Activated CD4-positive, alpha-beta T cell treated with anti-CD3 and anti-CD28 coated beads, Interleukin-2, amount 10 ng/mL, durations not matched to agents 7 days and 5 days (primary cell): Measurements from ENCODE around the gene SPATS2. TPM values are rescaled to one million over a fixed set of nuclear protein-coding genes. Genes with fewer than 3 reads are reported as not detected.

ENCODE experiments used
- CTCF ChIA-PET: fragments of 350-600 bp; sonication (Branson Sonifier 250); formaldehyde crosslinking; loops from one replicate; lab custom pipeline; 2021; ENCODE audit warnings: antibody characterized with exemption; lab: Charles Lee
- POLR2A ChIA-PET: fragments of 350-600 bp; sonication (Branson Sonifier 250); formaldehyde crosslinking; loops from one replicate; lab custom pipeline; 2021; ENCODE audit warnings: antibody characterized with exemption; lab: Charles Lee
- DNase-seq: peaks from one replicate; pipeline ENCODE4 v3.0.0-alpha.2; 2020
- H3K27ac Mint-ChIP-seq: one replicate; pipeline ENCODE4 v1.8.0; 2021; ENCODE audit warnings: mild to moderate bottlenecking, moderate library complexity, mixed read lengths
- H3K27me3 Mint-ChIP-seq: one replicate; pipeline ENCODE4 v1.8.0; 2021; ENCODE audit warnings: mixed read lengths
- H3K36me3 Mint-ChIP-seq: one replicate; pipeline ENCODE4 v1.8.0; 2021; ENCODE audit warnings: low read depth, mixed read lengths
- H3K4me1 Mint-ChIP-seq: one replicate; pipeline ENCODE4 v1.8.0; 2021; ENCODE audit warnings: mixed read lengths
- H3K4me3 Mint-ChIP-seq: one replicate; pipeline ENCODE4 v1.8.0; 2021; ENCODE audit warnings: mild to moderate bottlenecking, moderate library complexity, mixed read lengths
- H3K9me3 Mint-ChIP-seq: one replicate; pipeline ENCODE4 v1.8.0; 2021; ENCODE audit warnings: mixed read lengths
- total RNA-seq, 2 experiments: library from RNA; stranded (reverse); gene quantifications; one replicate each; pipeline ENCODE4 v1.2.3, GENCODE V29; 2021

The SPATS2 gene
- total RNA-seq, 2 experiments from 2014 or later = 12.8 to 20.3 TPM

- peak overlapping the region; percentile 27 for H3K4me3 Mint-ChIP-seq
- H3K4me1 Mint-ChIP-seq = peaks cover 29% of the 10 kb centered on the region
- H3K27ac Mint-ChIP-seq = no peak overlapping the region
- POLR2A ChIA-PET = no interaction called here
- H3K9me3 Mint-ChIP-seq = no peaks in the 10 kb centered on the region
- CTCF ChIA-PET = interaction anchor here (0.6 to 1.1 kb wide), 2 partner anchors 104 to 189 kb away, joined by 3 read pairs; no protein-coding TSS in a partner anchor
- no peak for DNase-seq
- peaks cover 44% of the 10 kb centered on the region for H3K27me3 Mint-ChIP-seq
- H3K36me3 Mint-ChIP-seq = no peaks in the 10 kb centered on the region
These were observed 169.3 kb downstream of the SPATS2 start for GRCh38 chr12:49536526-49537071.

GRCh38 chr12:49537231-49537751, 170.0 kb downstream of the SPATS2 start:
- Mint-ChIP-seq H3K4me3 (peak overlapping the region; percentile 69), H3K4me1 (peaks cover 31% of the 10 kb centered on the region), H3K27ac (no peak overlapping the region), H3K36me3 (no peaks in the 10 kb centered on the region), H3K27me3 (peaks cover 44% of the 10 kb centered on the region), H3K9me3 (no peaks in the 10 kb centered on the region)
- DNase-seq = no peak
- POLR2A ChIA-PET = interaction anchor here (0.6 kb wide), 1 partner anchor 85 kb away, joined by 5 read pairs; no protein-coding TSS in a partner anchor
- CTCF ChIA-PET = interaction anchor here (0.6 to 1.1 kb wide), 5 partner anchors 12 to 667 kb away, joined by 3 read pairs; no protein-coding TSS in a partner anchor

- DNase-seq = no peak
- Mint-ChIP-seq H3K9me3 (no peaks in the 10 kb centered on the region), H3K4me3 (peak overlapping the region; percentile 69), H3K27ac (no peak overlapping the region), H3K27me3 (peaks cover 44% of the 10 kb centered on the region), H3K4me1 (peaks cover 35% of the 10 kb centered on the region), H3K36me3 (no peaks in the 10 kb centered on the region)
- ChIA-PET POLR2A (interaction anchor here (0.6 kb wide), 1 partner anchor 84 kb away, joined by 5 read pairs; no protein-coding TSS in a partner anchor), CTCF (interaction anchor here (0.6 to 1.2 kb wide), 7 partner anchors 11 to 666 kb away, joined by 3 read pairs; no protein-coding TSS in a partner anchor)
These were observed 170.7 kb downstream of the SPATS2 start for GRCh38 chr12:49537752-49538509.

GRCh38 chr12:49538510-49539403, 171.5 kb downstream of the SPATS2 start, which contains the start of gene KCNH3:
KCNH3 (plus strand) TSS chr12:49539030; CDS start chr12:49539417, 387 bp downstream.
- H3K9me3 Mint-ChIP-seq = no peaks in the 10 kb centered on the region
- peaks cover 44% of the 10 kb centered on the region for H3K27me3 Mint-ChIP-seq
- H3K36me3 Mint-ChIP-seq = no peaks in the 10 kb centered on the region
- POLR2A ChIA-PET = no interaction called here
- CTCF ChIA-PET = interaction anchor here (0.6 to 1.4 kb wide), 4 partner anchors 13 to 306 kb away, joined by 3 to 4 read pairs (median 3); no protein-coding TSS in a partner anchor
- H3K4me1 Mint-ChIP-seq = peaks cover 38% of the 10 kb centered on the region
- peak; percentile 94 for DNase-seq
- peak within 1 kb of the TSS; percentile 67 for H3K4me3 Mint-ChIP-seq
- H3K27ac Mint-ChIP-seq = no peak within 1 kb of the TSS

- no peak overlapping the region for H3K27ac Mint-ChIP-seq
- POLR2A ChIA-PET = no interaction called here
These were observed 172.4 kb downstream of the SPATS2 start for GRCh38 chr12:49539406-49540228.

GRCh38 chr12:49540229-49541139, 173.2 kb downstream of the SPATS2 start:
- no peak for DNase-seq
- peaks cover 38% of the 10 kb centered on the region for H3K4me1 Mint-ChIP-seq
- peak overlapping the region; percentile 48 for H3K4me3 Mint-ChIP-seq
- peak overlapping the region; percentile 5 for H3K27ac Mint-ChIP-seq
- ChIA-PET POLR2A (no interaction called here), CTCF (interaction anchor here (1.0 to 1.4 kb wide), 2 partner anchors 12 to 13 kb away, joined by 4 to 6 read pairs; no protein-coding TSS in a partner anchor)
- H3K9me3 Mint-ChIP-seq = no peaks in the 10 kb centered on the region
- peaks cover 50% of the 10 kb centered on the region for H3K27me3 Mint-ChIP-seq
- no peaks in the 10 kb centered on the region for H3K36me3 Mint-ChIP-seq

More at GRCh38 chr12:49539406-49540228, 172.4 kb downstream of the SPATS2 start:
- Mint-ChIP-seq H3K9me3 (no peaks in the 10 kb centered on the region), H3K4me1 (peaks cover 38% of the 10 kb centered on the region), H3K4me3 (peak overlapping the region; percentile 62), H3K27me3 (peaks cover 45% of the 10 kb centered on the region), H3K36me3 (no peaks in the 10 kb centered on the region)
- DNase-seq = no peak
- CTCF ChIA-PET = interaction anchor here (1.0 to 1.4 kb wide), 2 partner anchors 12 to 13 kb away, joined by 4 to 6 read pairs; no protein-coding TSS in a partner anchor

- ChIA-PET POLR2A (no interaction called here), CTCF (interaction anchor here (0.7 kb wide), 1 partner anchor 13 kb away, joined by 3 read pairs; no protein-coding TSS in a partner anchor)
These were observed 174.0 kb downstream of the SPATS2 start for GRCh38 chr12:49541140-49541861.

GRCh38 chr12:49541911-49542505, 174.7 kb downstream of the SPATS2 start:
- ChIA-PET POLR2A (no interaction called here), CTCF (interaction anchor here (0.7 to 1.1 kb wide), 2 partner anchors 12 to 194 kb away, joined by 3 read pairs; no protein-coding TSS in a partner anchor)
- DNase-seq = no peak
- H3K27ac Mint-ChIP-seq = no peak overlapping the region
- H3K4me1 Mint-ChIP-seq = peaks cover 35% of the 10 kb centered on the region
- peaks cover 40% of the 10 kb centered on the region for H3K27me3 Mint-ChIP-seq
- no peaks in the 10 kb centered on the region for H3K36me3 Mint-ChIP-seq
- H3K4me3 Mint-ChIP-seq = no peak overlapping the region
- no peaks in the 10 kb centered on the region for H3K9me3 Mint-ChIP-seq

More at GRCh38 chr12:49541140-49541861, 174.0 kb downstream of the SPATS2 start:
- Mint-ChIP-seq H3K27me3 (peaks cover 47% of the 10 kb centered on the region), H3K27ac (no peak overlapping the region), H3K9me3 (no peaks in the 10 kb centered on the region), H3K4me3 (no peak overlapping the region), H3K4me1 (peaks cover 38% of the 10 kb centered on the region), H3K36me3 (no peaks in the 10 kb centered on the region)
- DNase-seq = no peak

GRCh38 chr12:49542592-49543160, 175.4 kb downstream of the SPATS2 start:
- H3K4me3 Mint-ChIP-seq = no peak overlapping the region
- no peaks in the 10 kb centered on the region for H3K36me3 Mint-ChIP-seq
- no peak for DNase-seq
- H3K27ac Mint-ChIP-seq = peak overlapping the region; percentile 74
- no peaks in the 10 kb centered on the region for H3K9me3 Mint-ChIP-seq
- peaks cover 39% of the 10 kb centered on the region for H3K27me3 Mint-ChIP-seq
- POLR2A ChIA-PET = no interaction called here
- CTCF ChIA-PET = interaction anchor here (1.1 kb wide), 1 partner anchor 195 kb away, joined by 3 read pairs; no protein-coding TSS in a partner anchor
- peaks cover 33% of the 10 kb centered on the region for H3K4me1 Mint-ChIP-seq
